Keratinocyte (primary cell): ENCODE data around the gene SHC3. TPM values are rescaled to one million over a fixed set of nuclear protein-coding genes. Genes with fewer than 3 reads are reported as not detected.

Experiments used
- DNase-seq: peaks from one replicate; pipeline ENCODE4 v3.0.0-alpha.2; 2011; ENCODE audit warnings: low read depth, missing footprints, low spot score
- FAIRE-seq: peaks from 2 replicates; lab custom pipeline; 2011; peaks lifted over from hg19 to GRCh38; lab: Jason Lieb, UNC
- H2AFZ ChIP-seq: 2 replicates; pipeline ENCODE4 v1.6.0; 2012; ENCODE audit warnings: low read length, control low read depth, inconsistent platforms; ENCODE audit not compliant: control insufficient read depth
- H3K27ac ChIP-seq: 2 replicates; pipeline ENCODE4 v1.5.1; 2011; ENCODE audit warnings: low read length; ENCODE audit not compliant: control insufficient read depth, insufficient read depth
- H3K27me3 ChIP-seq: 3 replicates; pipeline ENCODE4 v1.6.0; 2011; ENCODE audit warnings: low read length; ENCODE audit not compliant: control insufficient read depth, insufficient read depth; ENCODE audit errors: extremely low read depth
- H3K36me3 ChIP-seq, 2 experiments: 2 replicates in 1 of 2; 3 replicates in 1 of 2; pipeline ENCODE4 v1.5.1; 2011; ENCODE audit warnings: low read length in 2 of 2, mild to moderate bottlenecking in 1 of 2; ENCODE audit not compliant: control insufficient read depth in 2 of 2, insufficient read depth in 2 of 2; ENCODE audit errors: extremely low read depth in 1 of 2
- H3K4me1 ChIP-seq: 3 replicates; pipeline ENCODE4 v1.5.1; 2011; ENCODE audit warnings: low read length; ENCODE audit not compliant: control insufficient read depth, insufficient read depth; ENCODE audit errors: extremely low read depth
- H3K4me2 ChIP-seq: 3 replicates; pipeline ENCODE4 v1.6.0; 2011; ENCODE audit warnings: low read depth, low read length; ENCODE audit not compliant: control insufficient read depth, insufficient read depth; ENCODE audit errors: extremely low read depth
- H3K4me3 ChIP-seq, 3 experiments: fragments of 200-600 bp in 1 of 3; sonication (generic) in 1 of 3; 2 replicates in 2 of 3; 3 replicates in 1 of 3; pipeline ENCODE4 v1.5.1; 2011 to 2016; ENCODE audit warnings: low read length in 3 of 3, mild to moderate bottlenecking in 3 of 3, control low read depth in 2 of 3, inconsistent platforms in 1 of 3, low read depth in 1 of 3, mixed read lengths in 1 of 3, mixed run types in 1 of 3, moderate library complexity in 1 of 3; ENCODE audit not compliant: control insufficient read depth in 2 of 3, insufficient read depth in 2 of 3; ENCODE audit errors: extremely low read depth in 1 of 3
- H3K79me2 ChIP-seq: 2 replicates; pipeline ENCODE4 v1.6.0; 2012; ENCODE audit warnings: low read length; ENCODE audit not compliant: control insufficient read depth, insufficient read depth
- H3K9ac ChIP-seq: 3 replicates; pipeline ENCODE4 v1.6.0; 2011; ENCODE audit warnings: low read length; ENCODE audit not compliant: control insufficient read depth, insufficient read depth; ENCODE audit errors: extremely low read depth
- H3K9me1 ChIP-seq: 3 replicates; pipeline ENCODE4 v1.6.0; 2011; ENCODE audit warnings: low read length; ENCODE audit not compliant: control insufficient read depth, insufficient read depth; ENCODE audit errors: extremely low read depth
- H3K9me3 ChIP-seq: 2 replicates; pipeline ENCODE4 v1.5.1; 2012; ENCODE audit warnings: low read depth, low read length; ENCODE audit not compliant: control insufficient read depth
- H4K20me1 ChIP-seq: 3 replicates; pipeline ENCODE4 v1.6.0; 2011; ENCODE audit warnings: low read length; ENCODE audit not compliant: control insufficient read depth, insufficient read depth; ENCODE audit errors: extremely low read depth
- EZH2 ChIP-seq: IDR thresholded peaks from one replicate; pipeline ENCODE4 v1.6.1; 2012; ENCODE audit warnings: inconsistent platforms, mild to moderate bottlenecking, low read length, moderate library complexity
- dilution Hi-C: fragments of 300-500 bp; cut with MboI; formaldehyde crosslinking; loops from one replicate; pipeline ENCODE4 v1.7.0; 2020; ENCODE audit warnings: low sequenced_read_pairs; ENCODE audit not compliant: extremely low pct_ligation_motif_present
- polyA plus RNA-seq, 5 experiments: library from polyadenylated mRNA; depleted of rRNA in 3 of 5; stranded (reverse) in 3 of 5; stranded (forward) in 1 of 5; unstranded in 1 of 5; fragments of >200 nt; gene quantifications; 1 replicate in 1 of 5; 2 replicates in 3 of 5; 3 replicates in 1 of 5; pipeline versions ENCODE4 v1.2.1 to v1.2.3, GENCODE V29; 2011 to 2012; ENCODE audit warnings: missing spikeins in 2 of 5, low read depth in 1 of 5, low replicate concordance in 1 of 5
- TF ChIP-seq, protein P1 (sequence below), 3 experiments: IDR thresholded peaks in 1 of 3; conservative IDR thresholded peaks in 1 of 3; optimal IDR thresholded peaks in 1 of 3; 2 replicates in 2 of 3; 3 replicates in 1 of 3; pipeline versions ENCODE3 to v1.5.1; 2011; ENCODE audit warnings: low read length in 3 of 3, mild to moderate bottlenecking in 3 of 3, moderate library complexity in 2 of 3, control low read depth in 1 of 3, inconsistent platforms in 1 of 3; ENCODE audit not compliant: insufficient read depth in 2 of 3; ENCODE audit errors: extremely low read depth in 1 of 3

SHC3 gene
- polyA plus RNA-seq, 1 donor (not counting 4 experiments of a cell fraction or from before 2014, with no cell fraction given): 0.03 TPM

DNA sequence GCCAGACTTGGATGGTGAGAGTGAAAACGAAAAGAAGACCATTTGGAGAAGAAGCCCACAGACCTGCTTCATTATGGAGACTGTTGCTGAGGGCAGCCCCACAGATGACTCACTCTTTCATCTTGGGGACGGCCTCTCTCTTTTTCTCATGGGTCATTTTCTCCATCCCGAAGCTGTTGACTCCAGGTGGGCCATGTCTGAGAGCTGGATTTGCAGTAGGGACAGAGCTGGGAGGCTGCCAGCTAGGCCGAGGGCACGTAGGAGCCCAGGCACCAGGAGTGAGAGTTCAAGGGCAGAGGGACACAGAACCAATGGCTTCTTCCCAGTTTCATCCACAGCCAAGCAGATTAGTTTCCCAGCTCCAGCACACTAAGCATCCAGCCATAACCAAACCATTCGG, 95.0 kb downstream of the SHC3 start:
- Histone ChIP-seq H3K9ac (no peak overlapping the region), H3K27me3 (peaks cover 3% of the 10 kb centered on the region), H3K9me1 (no peaks in the 10 kb centered on the region), H3K9me3 (no peaks in the 10 kb centered on the region), H3K4me1 (no peaks in the 10 kb centered on the region), H3K36me3 (no peaks in the 10 kb centered on the region), H3K79me2 (no peaks in the 10 kb centered on the region), H2AFZ (no peak overlapping the region), H3K4me2 (no peak overlapping the region), H3K4me3 (no peak overlapping the region), H3K27ac (no peak overlapping the region), H4K20me1 (no peaks in the 10 kb centered on the region)
- dilution Hi-C loops: no loop called here
- DNase-seq (no peak), FAIRE-seq (no peak)
- TF ChIP-seq, protein P1, sequence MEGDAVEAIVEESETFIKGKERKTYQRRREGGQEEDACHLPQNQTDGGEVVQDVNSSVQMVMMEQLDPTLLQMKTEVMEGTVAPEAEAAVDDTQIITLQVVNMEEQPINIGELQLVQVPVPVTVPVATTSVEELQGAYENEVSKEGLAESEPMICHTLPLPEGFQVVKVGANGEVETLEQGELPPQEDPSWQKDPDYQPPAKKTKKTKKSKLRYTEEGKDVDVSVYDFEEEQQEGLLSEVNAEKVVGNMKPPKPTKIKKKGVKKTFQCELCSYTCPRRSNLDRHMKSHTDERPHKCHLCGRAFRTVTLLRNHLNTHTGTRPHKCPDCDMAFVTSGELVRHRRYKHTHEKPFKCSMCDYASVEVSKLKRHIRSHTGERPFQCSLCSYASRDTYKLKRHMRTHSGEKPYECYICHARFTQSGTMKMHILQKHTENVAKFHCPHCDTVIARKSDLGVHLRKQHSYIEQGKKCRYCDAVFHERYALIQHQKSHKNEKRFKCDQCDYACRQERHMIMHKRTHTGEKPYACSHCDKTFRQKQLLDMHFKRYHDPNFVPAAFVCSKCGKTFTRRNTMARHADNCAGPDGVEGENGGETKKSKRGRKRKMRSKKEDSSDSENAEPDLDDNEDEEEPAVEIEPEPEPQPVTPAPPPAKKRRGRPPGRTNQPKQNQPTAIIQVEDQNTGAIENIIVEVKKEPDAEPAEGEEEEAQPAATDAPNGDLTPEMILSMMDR (optimal IDR thresholded peaks at IDR 0.05 in 1 of 3, IDR thresholded peaks at IDR 0.05 in 1 of 3, conservative IDR thresholded peaks at IDR 0.05 in 1 of 3; ENCODE audit: extremely low read depth in 1 of 3, insufficient read depth in 2 of 3, low read length in 3 of 3): no peak
- no peak for TF ChIP-seq EZH2

DNA sequence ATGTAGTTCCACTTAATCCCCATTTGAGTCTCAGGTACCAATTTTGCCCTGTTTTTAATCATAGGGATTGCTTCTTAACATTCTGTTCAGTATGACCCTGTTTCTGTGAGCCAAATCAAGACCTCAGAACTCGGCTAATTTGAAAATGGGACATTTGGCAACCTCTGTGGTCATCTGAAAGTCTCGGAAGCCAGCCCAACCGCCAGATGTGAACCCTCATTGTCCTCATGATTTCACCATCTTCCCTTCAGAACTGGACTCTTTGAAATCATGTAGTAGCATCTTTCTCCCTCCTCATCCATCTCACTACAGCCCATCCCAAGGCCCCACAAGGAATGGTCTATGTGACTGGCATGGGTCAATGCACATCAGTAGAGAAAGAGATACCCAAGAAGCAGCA, 98.4 kb downstream of the SHC3 start:
- DNase-seq (no peak), FAIRE-seq (no peak)
- TF ChIP-seq, protein P1 (optimal IDR thresholded peaks at IDR 0.05 in 1 of 3, IDR thresholded peaks at IDR 0.05 in 1 of 3, conservative IDR thresholded peaks at IDR 0.05 in 1 of 3; ENCODE audit: extremely low read depth in 1 of 3, insufficient read depth in 2 of 3, low read length in 3 of 3): no peak
- TF ChIP-seq EZH2: no peak
- Histone ChIP-seq H3K27ac (no peak overlapping the region), H3K79me2 (no peaks in the 10 kb centered on the region), H3K27me3 (peaks cover 3% of the 10 kb centered on the region), H4K20me1 (no peaks in the 10 kb centered on the region), H3K4me1 (no peaks in the 10 kb centered on the region), H3K9me1 (no peaks in the 10 kb centered on the region), H3K36me3 (no peaks in the 10 kb centered on the region), H3K4me3 (no peak overlapping the region), H2AFZ (no peak overlapping the region), H3K9ac (no peak overlapping the region), H3K9me3 (no peaks in the 10 kb centered on the region), H3K4me2 (no peak overlapping the region)
- dilution Hi-C loops: no loop called here
